ENCODE measurements around the gene ARMH1. TPM values are rescaled to one million over a fixed set of nuclear protein-coding genes. Genes with fewer than 3 reads are reported as not detected.
A peak's percentile ranks its signal among the peaks of the same experiment; 100 is the strongest.

ARMH1 gene
- total RNA-seq, 2 experiments from 2014 or later: 139 to 144 TPM

- Mint-ChIP-seq H3K4me3 (no peak overlapping the region), H3K9me3 (no peaks in the 10 kb centered on the region), H3K36me3 (peaks cover 14% of the 10 kb centered on the region), H3K27me3 (no peaks in the 10 kb centered on the region), H3K4me1 (peaks cover 2% of the 10 kb centered on the region), H3K27ac (no peak overlapping the region)
- DNase-seq: no peak
Observed at GRCh38 chr1:44640200-44640853, 34.2 kb upstream of the ARMH1 start.

DNA sequence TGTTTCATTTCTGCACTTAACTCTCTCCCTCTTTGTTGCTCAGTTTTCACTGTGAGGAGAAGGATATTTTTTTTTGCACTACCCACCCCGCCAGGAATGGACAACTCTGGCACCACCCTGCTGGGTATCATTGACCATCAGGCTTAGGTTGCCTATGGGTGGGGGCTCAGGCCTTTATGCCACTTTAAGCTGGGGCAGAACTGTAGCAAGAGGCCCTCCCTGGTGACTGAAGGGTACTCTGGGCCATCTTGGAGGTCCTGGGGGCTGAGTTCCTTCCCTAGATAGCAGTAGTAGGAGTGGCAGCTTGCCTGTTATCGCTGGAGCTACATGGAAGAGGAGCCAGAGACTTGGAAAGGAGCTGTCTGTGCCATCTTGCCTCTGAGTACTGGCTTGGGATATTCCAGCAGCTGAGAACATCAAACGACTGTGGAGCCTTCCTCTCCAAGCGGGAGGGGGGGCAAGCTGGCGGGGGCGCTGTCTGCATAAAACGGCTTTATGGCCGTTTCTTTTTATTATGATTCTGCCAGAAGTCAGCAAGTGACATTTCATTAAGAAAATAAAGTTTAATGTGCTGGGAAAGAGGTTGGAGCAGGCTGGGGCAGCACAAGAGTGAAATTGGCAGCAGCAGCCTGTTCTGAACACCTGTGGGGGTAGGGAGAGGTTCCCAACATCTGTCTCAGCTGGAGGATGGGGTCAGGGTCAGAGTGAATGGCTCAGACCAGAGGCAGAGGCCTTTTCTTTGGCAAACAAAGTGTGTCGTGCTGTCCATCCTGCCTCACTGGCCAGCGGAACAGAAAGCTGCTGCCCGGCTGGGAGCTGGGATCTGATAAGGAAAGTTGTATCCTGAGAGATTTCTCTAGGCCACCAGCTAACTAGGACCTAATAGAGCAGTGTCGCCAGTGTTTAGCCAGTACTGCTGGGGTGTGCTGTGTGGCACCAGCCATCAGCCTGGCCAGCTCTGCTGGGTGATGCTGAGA, 33.1 kb upstream of the ARMH1 start:
- H3K4me1 Mint-ChIP-seq: no peaks in the 10 kb centered on the region
- no peaks in the 10 kb centered on the region for H3K9me3 Mint-ChIP-seq
- H3K36me3 Mint-ChIP-seq: peaks cover 6% of the 10 kb centered on the region
- no peak overlapping the region for H3K4me3 Mint-ChIP-seq
- no peak for DNase-seq
- peak overlapping the region; percentile 23 for H3K27ac Mint-ChIP-seq
- H3K27me3 Mint-ChIP-seq: no peaks in the 10 kb centered on the region

DNA sequence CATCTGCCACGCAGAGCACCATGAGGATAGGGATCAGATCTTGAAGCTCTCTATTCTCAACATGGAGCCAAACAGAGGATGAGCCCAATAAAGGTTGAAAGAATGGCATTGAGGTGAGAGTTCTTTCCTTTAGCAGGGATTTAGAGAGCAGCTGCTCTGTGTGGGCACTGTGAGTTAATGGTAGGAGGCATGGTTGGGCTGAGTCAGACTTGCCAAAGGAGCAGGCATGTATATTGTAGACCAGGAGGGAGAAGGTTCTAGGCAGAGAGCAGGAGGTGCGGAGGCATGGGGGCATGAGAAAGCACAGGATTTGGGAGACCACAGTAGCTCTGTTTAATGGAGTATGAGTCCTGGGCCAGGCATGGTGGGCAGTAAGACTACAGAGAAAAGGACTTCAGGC, 32.3 kb upstream of the ARMH1 start:
- H3K27ac Mint-ChIP-seq: peak overlapping the region; percentile 54
- H3K4me3 Mint-ChIP-seq: no peak overlapping the region
- no peak for DNase-seq
- H3K36me3 Mint-ChIP-seq: peaks cover 6% of the 10 kb centered on the region
- no peaks in the 10 kb centered on the region for H3K9me3 Mint-ChIP-seq
- no peaks in the 10 kb centered on the region for H3K27me3 Mint-ChIP-seq
- no peaks in the 10 kb centered on the region for H3K4me1 Mint-ChIP-seq

- DNase-seq: no peak
- H3K27ac Mint-ChIP-seq: no peak overlapping the region
Observed at GRCh38 chr1:44642925-44643324, 31.6 kb upstream of the ARMH1 start.

DNA sequence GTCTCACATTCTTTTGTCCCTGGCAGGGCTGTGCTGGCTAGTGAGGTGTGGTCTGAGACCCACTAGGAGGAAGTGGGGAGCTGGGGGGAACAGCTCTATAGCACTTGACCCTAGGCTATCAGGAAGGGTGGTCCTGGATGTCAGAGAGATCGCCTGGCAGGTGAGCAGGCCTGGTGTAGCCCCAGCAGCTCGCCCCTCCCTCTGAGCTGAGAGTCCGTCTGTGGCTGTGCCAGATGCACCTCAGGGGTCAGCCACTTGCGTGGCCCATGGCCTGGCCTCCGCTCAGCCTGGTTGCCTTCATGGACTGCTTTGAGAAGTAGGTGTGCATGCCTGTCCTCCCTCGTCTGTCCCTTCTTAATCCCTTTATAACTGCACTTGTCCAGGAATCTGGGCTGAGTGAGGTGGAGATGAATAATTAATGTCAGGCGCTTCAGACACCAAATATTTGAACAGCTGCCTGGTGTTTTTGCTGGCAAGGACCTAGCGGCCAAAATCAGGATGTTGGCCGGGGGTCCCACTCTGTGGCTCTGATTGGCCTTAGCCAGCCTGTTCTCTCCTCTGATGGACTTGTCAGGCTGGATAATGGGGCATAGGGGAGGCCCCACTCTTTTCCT, 30.7 kb upstream of the ARMH1 start:
- Mint-ChIP-seq H3K4me1 (no peaks in the 10 kb centered on the region), H3K36me3 (peaks cover 6% of the 10 kb centered on the region), H3K9me3 (no peaks in the 10 kb centered on the region), H3K27ac (no peak overlapping the region), H3K4me3 (no peak overlapping the region), H3K27me3 (no peaks in the 10 kb centered on the region)
- DNase-seq: no peak

More at GRCh38 chr1:44642925-44643324, 31.6 kb upstream of the ARMH1 start:
- peaks cover 6% of the 10 kb centered on the region for H3K36me3 Mint-ChIP-seq
- H3K9me3 Mint-ChIP-seq: no peaks in the 10 kb centered on the region
- H3K4me3 Mint-ChIP-seq: no peak overlapping the region
- H3K4me1 Mint-ChIP-seq: no peaks in the 10 kb centered on the region
- no peaks in the 10 kb centered on the region for H3K27me3 Mint-ChIP-seq

GRCh38 chr1:44644806-44645205, 29.7 kb upstream of the ARMH1 start:
- Mint-ChIP-seq H3K4me1 (no peaks in the 10 kb centered on the region), H3K27me3 (no peaks in the 10 kb centered on the region), H3K27ac (peak overlapping the region; percentile 10), H3K4me3 (no peak overlapping the region), H3K9me3 (no peaks in the 10 kb centered on the region), H3K36me3 (peaks cover 6% of the 10 kb centered on the region)
- DNase-seq: no peak

DNA sequence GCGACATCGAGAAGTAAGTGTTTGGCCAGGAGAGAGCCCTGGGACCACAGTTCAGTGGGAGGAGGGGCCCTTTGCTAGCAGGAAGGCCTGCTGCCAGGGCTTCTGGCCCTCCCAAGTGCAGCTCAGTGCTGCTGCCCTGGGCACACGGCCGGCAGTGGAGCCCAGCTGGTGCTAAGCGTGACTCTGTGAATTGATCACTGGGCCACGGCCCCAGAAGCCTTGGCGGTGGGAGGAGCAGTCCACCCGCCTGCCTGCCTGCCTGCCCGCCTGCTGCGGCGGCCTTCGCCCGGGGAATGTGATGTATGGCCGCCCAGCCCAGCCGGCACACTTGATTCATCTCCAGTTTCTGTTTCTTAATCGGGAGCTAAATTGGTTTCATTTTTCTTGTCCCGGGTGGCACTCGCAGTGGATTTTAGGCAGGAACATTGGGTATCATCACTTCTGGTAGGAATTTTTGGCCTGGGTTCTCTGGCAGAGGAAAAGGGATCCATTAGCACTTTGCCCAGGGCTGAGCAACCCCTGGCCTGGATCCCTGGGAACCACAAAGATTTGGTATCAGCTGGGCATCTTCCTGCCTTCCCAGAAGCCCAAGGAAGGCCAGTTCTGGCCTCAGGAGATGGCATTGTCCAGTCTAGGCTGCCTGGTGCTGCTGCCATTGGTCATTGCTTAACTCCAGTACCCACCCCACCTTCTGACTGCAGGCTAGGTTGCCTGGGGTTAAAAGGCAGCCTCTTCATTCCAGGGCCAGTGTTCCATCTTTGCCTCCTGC, 28.9 kb upstream of the ARMH1 start:
- H3K36me3 Mint-ChIP-seq: peaks cover 6% of the 10 kb centered on the region
- H3K9me3 Mint-ChIP-seq: no peaks in the 10 kb centered on the region
- H3K27me3 Mint-ChIP-seq: no peaks in the 10 kb centered on the region
- no peak overlapping the region for H3K27ac Mint-ChIP-seq
- no peak for DNase-seq
- no peak overlapping the region for H3K4me3 Mint-ChIP-seq
- H3K4me1 Mint-ChIP-seq: no peaks in the 10 kb centered on the region

GRCh38 chr1:44646261-44647110, 28.0 kb upstream of the ARMH1 start:
- DNase-seq: no peak
- H3K27ac Mint-ChIP-seq: no peak overlapping the region
- H3K4me3 Mint-ChIP-seq: no peak overlapping the region
- H3K36me3 Mint-ChIP-seq: peaks cover 6% of the 10 kb centered on the region
- no peaks in the 10 kb centered on the region for H3K27me3 Mint-ChIP-seq
- H3K4me1 Mint-ChIP-seq: no peaks in the 10 kb centered on the region
- no peaks in the 10 kb centered on the region for H3K9me3 Mint-ChIP-seq

DNA sequence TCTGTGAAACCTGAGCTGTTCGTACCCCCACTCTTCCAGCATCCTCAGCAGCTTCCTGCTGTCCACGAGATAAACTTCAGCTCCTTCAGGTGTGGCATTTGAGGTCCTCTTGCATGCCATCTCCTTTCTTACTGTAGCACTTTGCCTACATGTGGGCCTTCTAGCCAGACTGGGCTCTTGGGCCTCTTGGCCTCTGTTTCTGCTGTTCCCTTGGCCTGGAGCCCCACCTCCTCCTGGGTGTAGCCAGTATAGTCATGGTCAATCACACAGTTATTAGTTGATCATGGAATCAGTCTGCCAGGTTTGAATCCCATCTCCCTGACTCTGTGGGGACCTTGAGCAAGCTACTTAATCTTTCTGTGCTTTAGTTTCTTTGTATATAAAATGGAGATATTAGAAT, 26.6 kb upstream of the ARMH1 start:
- H3K27me3 Mint-ChIP-seq: no peaks in the 10 kb centered on the region
- H3K4me1 Mint-ChIP-seq: no peaks in the 10 kb centered on the region

DNA sequence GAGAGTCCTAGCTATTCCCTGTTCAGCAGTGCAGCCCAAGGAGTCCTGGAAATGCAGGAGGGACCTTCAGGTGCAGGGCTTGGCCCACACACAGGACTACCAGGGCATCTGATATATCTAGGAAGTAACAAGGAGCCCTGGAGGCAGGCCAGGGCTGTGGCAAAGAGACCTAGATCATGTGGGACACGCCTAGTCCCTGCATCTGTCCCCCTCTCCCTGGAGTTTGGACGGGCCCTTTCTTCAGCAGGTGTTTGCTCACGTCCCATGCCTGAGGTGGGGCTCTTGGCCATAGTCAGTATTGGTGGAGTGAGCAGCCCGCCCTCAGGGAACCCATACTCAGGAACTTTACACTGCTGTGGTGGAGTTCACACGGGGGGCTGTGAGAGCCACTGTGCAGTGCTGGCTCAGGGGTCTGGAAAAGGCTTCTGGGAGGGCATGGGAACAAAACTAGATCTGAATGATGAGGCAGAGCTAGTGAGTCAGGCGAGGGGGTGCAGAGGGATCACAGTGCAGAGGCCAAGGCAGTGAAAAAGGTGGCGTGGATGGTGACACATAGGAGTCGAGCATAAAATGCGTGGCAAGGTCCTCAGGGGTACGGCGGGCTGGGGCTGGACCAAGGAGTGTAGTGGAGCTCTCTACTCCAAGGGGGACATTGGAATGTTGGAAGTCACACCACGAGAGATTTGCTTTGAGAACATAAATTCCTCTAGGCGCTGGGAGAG, 25.8 kb upstream of the ARMH1 start:
- H3K4me1 Mint-ChIP-seq: no peaks in the 10 kb centered on the region

More for the DNA sequence above, 26.6 kb upstream of the ARMH1 start:
- DNase-seq: no peak
- Mint-ChIP-seq H3K4me3 (no peak overlapping the region), H3K9me3 (no peaks in the 10 kb centered on the region), H3K27ac (peak overlapping the region; percentile 30), H3K36me3 (no peaks in the 10 kb centered on the region)

DNA sequence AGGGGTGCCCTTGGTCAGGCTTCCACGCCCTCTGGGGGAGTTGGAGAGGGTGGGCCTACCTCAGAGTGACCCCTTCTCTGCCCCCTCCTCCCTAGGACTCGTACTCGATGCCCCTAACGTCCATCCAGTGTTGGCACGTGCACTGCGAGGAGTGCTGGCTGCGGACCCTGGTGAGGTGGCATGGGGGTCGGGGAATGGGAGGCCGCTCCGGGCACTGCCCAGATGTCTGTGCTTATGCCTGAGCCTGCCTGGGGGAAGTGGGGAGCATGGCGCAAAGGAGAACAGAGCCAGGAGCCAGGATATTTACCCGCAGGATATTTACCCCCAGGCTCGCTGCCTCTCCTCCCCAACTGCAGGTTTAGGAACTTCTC, 24.7 kb upstream of the ARMH1 start:
- Mint-ChIP-seq H3K9me3 (no peaks in the 10 kb centered on the region), H3K4me3 (no peak overlapping the region), H3K27me3 (no peaks in the 10 kb centered on the region), H3K36me3 (no peaks in the 10 kb centered on the region), H3K4me1 (no peaks in the 10 kb centered on the region), H3K27ac (no peak overlapping the region)
- DNase-seq: no peak

More for the DNA sequence above, 25.8 kb upstream of the ARMH1 start:
- H3K27me3 Mint-ChIP-seq: no peaks in the 10 kb centered on the region
- H3K36me3 Mint-ChIP-seq: no peaks in the 10 kb centered on the region
- H3K27ac Mint-ChIP-seq: no peak overlapping the region
- H3K9me3 Mint-ChIP-seq: no peaks in the 10 kb centered on the region
- H3K4me3 Mint-ChIP-seq: no peak overlapping the region
- DNase-seq: no peak

GRCh38 chr1:44650159-44650831, 24.2 kb upstream of the ARMH1 start:
- no peaks in the 10 kb centered on the region for H3K9me3 Mint-ChIP-seq
- H3K36me3 Mint-ChIP-seq: no peaks in the 10 kb centered on the region

DNA sequence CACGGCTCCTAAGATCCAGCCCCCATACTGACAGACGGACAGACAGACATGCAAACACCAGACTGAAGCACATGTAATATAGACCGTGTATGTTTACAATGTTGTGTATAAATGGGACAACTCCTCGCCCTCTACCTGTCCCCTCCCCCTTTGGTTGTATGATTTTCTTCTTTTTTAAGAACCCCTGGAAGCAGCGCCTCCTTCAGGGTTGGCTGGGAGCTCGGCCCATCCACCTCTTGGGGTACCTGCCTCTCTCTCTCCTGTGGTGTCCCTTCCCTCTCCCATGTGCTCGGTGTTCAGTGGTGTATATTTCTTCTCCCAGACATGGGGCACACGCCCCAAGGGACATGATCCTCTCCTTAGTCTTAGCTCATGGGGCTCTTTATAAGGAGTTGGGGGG, 23.4 kb upstream of the ARMH1 start:
- Mint-ChIP-seq H3K4me1 (no peaks in the 10 kb centered on the region), H3K9me3 (no peaks in the 10 kb centered on the region), H3K27ac (peak overlapping the region; percentile 1), H3K36me3 (no peaks in the 10 kb centered on the region), H3K4me3 (no peak overlapping the region), H3K27me3 (no peaks in the 10 kb centered on the region)
- no peak for DNase-seq

More at GRCh38 chr1:44650159-44650831, 24.2 kb upstream of the ARMH1 start:
- Mint-ChIP-seq H3K27me3 (no peaks in the 10 kb centered on the region), H3K27ac (no peak overlapping the region), H3K4me1 (no peaks in the 10 kb centered on the region), H3K4me3 (no peak overlapping the region)
- no peak for DNase-seq
